ENCODE measurements around the gene PRR30.

GRCh38 chr2:27130396-27130795 lies 8.8 kb downstream of the PRR30 start:
- TF ChIP-seq CTCF (IDR thresholded peaks at IDR 0.05; ENCODE audit: insufficient read depth, low read length) (no peak), GABPA (IDR thresholded peaks at IDR 0.05; ENCODE audit: low read depth) (no peak), SPI1 (IDR thresholded peaks at IDR 0.05; ENCODE audit: borderline replicate concordance, low read depth) (no peak), REST (IDR thresholded peaks at IDR 0.05; ENCODE audit: insufficient replicate concordance, low read depth) (no peak), POLR2AphosphoS5 (IDR thresholded peaks at IDR 0.05; ENCODE audit: low read depth) (no peak)

Data from HL-60 (cell line).